Brain microvascular endothelial cell (primary cell): ENCODE measurements around the gene VASP.

Experiments
- DNase-seq: peaks from one replicate; pipeline ENCODE4 v3.0.0-alpha.2; 2020
- H3K27ac ChIP-seq: fragments of 250-450 bp; sonication (Bioruptor Pico); 2 replicates; pipeline ENCODE4 v1.5.1; 2020; ENCODE audit warnings: mild to moderate bottlenecking, moderate library complexity
- H3K27me3 ChIP-seq: fragments of 250-450 bp; sonication (Bioruptor Pico); replicated peaks from 2 replicates; pipeline ENCODE4 v1.5.1; 2020; ENCODE audit warnings: mild to moderate bottlenecking
- H3K36me3 ChIP-seq: fragments of 250-450 bp; sonication (Bioruptor Pico); replicated peaks from 2 replicates; pipeline ENCODE4 v1.5.1; 2020; ENCODE audit warnings: mild to moderate bottlenecking
- H3K4me3 ChIP-seq: 2 replicates; pipeline ENCODE4 v1.5.1; 2011; ENCODE audit warnings: low read depth, mild to moderate bottlenecking, control low read depth, low read length, moderate library complexity
- in situ Hi-C: cut with HindIII; loops from 2 replicates; pipeline ENCODE4 v1.10.0; 2017; ENCODE audit warnings: low sequenced_read_pairs, low pct_ligation_motif_present
- TF ChIP-seq, protein P1 (sequence below): IDR thresholded peaks from 2 replicates; pipeline ENCODE4 v1.5.1; 2011; ENCODE audit warnings: low read depth, mild to moderate bottlenecking, moderate library complexity, low read length, control low read depth, inconsistent platforms; ENCODE audit errors: missing control alignments

VASP gene

DNA sequence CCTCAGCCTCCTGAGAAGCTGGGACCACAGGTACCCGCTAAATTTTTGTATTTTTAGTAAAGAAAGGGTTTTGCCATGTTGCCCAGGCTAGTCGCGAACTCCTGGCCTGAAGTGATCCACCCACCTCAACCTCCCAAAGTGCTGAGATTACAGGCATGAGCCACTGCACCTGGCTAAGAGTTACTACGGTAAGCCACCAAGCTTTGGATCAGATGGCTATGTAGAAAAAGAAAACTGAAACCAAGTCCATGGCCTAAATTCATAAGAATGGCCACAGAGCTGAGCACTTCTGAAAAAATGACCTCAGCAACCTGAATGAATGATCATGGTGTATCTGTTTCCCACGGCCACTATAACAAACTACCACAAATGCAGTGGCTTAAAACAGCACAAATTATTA, 67.9 kb downstream of the VASP start:
- Histone ChIP-seq H3K27me3 (no peaks in the 10 kb centered on the region), H3K27ac (no peak overlapping the region), H3K36me3 (no peaks in the 10 kb centered on the region), H3K4me3 (no peak overlapping the region)
- DNase-seq = no peak
- in situ Hi-C loops = no loop called here
- TF ChIP-seq, protein P1, sequence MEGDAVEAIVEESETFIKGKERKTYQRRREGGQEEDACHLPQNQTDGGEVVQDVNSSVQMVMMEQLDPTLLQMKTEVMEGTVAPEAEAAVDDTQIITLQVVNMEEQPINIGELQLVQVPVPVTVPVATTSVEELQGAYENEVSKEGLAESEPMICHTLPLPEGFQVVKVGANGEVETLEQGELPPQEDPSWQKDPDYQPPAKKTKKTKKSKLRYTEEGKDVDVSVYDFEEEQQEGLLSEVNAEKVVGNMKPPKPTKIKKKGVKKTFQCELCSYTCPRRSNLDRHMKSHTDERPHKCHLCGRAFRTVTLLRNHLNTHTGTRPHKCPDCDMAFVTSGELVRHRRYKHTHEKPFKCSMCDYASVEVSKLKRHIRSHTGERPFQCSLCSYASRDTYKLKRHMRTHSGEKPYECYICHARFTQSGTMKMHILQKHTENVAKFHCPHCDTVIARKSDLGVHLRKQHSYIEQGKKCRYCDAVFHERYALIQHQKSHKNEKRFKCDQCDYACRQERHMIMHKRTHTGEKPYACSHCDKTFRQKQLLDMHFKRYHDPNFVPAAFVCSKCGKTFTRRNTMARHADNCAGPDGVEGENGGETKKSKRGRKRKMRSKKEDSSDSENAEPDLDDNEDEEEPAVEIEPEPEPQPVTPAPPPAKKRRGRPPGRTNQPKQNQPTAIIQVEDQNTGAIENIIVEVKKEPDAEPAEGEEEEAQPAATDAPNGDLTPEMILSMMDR = no peak
